ENCODE measurements around the gene DDIT3.

Gene DDIT3

DNA sequence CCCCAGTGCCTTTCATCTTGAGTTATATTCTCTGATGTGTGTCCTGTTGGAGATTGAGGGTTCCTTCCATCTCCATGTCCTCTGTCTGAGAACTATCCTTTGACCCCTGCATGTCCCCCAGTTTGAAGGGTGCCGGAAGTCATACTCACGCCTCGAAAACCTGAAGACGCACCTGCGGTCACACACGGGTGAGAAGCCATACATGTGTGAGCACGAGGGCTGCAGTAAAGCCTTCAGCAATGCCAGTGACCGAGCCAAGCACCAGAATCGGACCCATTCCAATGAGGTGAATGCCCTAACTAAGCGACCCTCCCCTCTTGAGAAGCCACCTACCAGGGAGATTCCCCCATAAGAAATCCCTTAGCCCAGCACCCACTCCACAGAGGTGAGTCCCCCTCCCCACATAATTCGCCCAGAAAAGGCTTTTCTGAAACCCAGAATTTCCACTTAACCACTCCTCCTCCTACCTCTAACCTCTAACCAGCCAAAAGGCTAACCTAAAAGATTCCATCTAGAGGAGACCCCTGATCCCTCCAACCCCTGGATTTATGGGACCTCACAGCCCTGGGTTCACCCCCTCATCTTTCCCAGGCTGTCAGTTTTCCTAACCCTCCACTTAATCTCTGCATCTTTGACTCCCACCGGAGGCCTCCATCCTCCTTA, 53.0 kb downstream of the DDIT3 start:
- no peak for DNase-seq (ENCODE audit: low read depth)

Data from stimulated activated CD8-positive, alpha-beta memory T cell treated with anti-CD3 and anti-CD28 coated beads, Interleukin-12 subunit alpha, Interleukin-12 subunit beta, amount 100 ng/mL, for 1 hour (primary cell).